HG02852 (cell line): ENCODE results near the gene SSH3.
A peak's percentile ranks its signal among the peaks of the same experiment; 100 is the strongest.

Experiments
- ATAC-seq: cut with Tn5 transposase; IDR thresholded peaks from one replicate; pipeline ENCODE4 v1.9.1; 2021; ENCODE audit warnings: mild to moderate bottlenecking, moderate library complexity; ENCODE audit not compliant: unreplicated experiment

Gene SSH3

GRCh38 chr11:67267188-67268080 is 35.9 kb upstream of the SSH3 start:
- no peak for ATAC-seq

- ATAC-seq: peak; percentile 46
Observed at GRCh38 chr11:67268081-67268961, 35.0 kb upstream of the SSH3 start.

GRCh38 chr11:67268962-67269268 is 34.4 kb upstream of the SSH3 start:
- no peak for ATAC-seq

GRCh38 chr11:67269401-67270255 is 33.7 kb upstream of the SSH3 start:
- ATAC-seq: no peak

GRCh38 chr11:67270256-67271204 is 32.8 kb upstream of the SSH3 start:
- ATAC-seq: no peak

- no peak for ATAC-seq
Observed at GRCh38 chr11:67271205-67271540, 32.2 kb upstream of the SSH3 start.

- ATAC-seq: no peak
Observed at GRCh38 chr11:67271541-67272284, 31.6 kb upstream of the SSH3 start.

- no peak for ATAC-seq
Observed at GRCh38 chr11:67272327-67273259, 30.7 kb upstream of the SSH3 start.

GRCh38 chr11:67273260-67273990 is 29.9 kb upstream of the SSH3 start:
- ATAC-seq: no peak

GRCh38 chr11:67274768-67275605 is 28.3 kb upstream of the SSH3 start:
- ATAC-seq: no peak

- ATAC-seq: no peak
Observed at GRCh38 chr11:67275606-67276409, 27.5 kb upstream of the SSH3 start.

- ATAC-seq: peak; percentile 16
Observed at GRCh38 chr11:67276781-67277230, 26.5 kb upstream of the SSH3 start.

- peak; percentile 74 for ATAC-seq
Observed at GRCh38 chr11:67277231-67277961, 25.9 kb upstream of the SSH3 start.

- no peak for ATAC-seq
Observed at GRCh38 chr11:67278135-67278938, 25.0 kb upstream of the SSH3 start.
